Endodermal cell (in vitro differentiated cells): ENCODE results near the gene TRPM4. TPM values are rescaled to one million over a fixed set of nuclear protein-coding genes. Genes with fewer than 3 reads are reported as not detected.

ENCODE experiments used
- DNase-seq: peaks from one replicate; pipeline ENCODE4 v3.0.0-alpha.2; 2017
- H3K27ac ChIP-seq: 2 replicates; pipeline ENCODE4 v1.5.1; 2013; ENCODE audit warnings: mild to moderate bottlenecking, low read depth, low read length, moderate library complexity
- H3K27me3 ChIP-seq: 2 replicates; pipeline ENCODE4 v1.6.1; 2013; ENCODE audit warnings: mild to moderate bottlenecking, low read length, moderate library complexity; ENCODE audit not compliant: insufficient read depth, control insufficient read depth, poor library complexity, severe bottlenecking
- H3K36me3 ChIP-seq: 2 replicates; pipeline ENCODE4 v1.7.0; 2013; ENCODE audit warnings: mild to moderate bottlenecking, low read length, moderate library complexity; ENCODE audit not compliant: control insufficient read depth, insufficient read depth
- H3K4me1 ChIP-seq: one replicate; pipeline ENCODE4 v1.7.0; 2013; ENCODE audit warnings: low read length; ENCODE audit not compliant: control insufficient read depth, insufficient read depth
- H3K4me3 ChIP-seq: 2 replicates; pipeline ENCODE4 v1.5.1; 2013; ENCODE audit warnings: mild to moderate bottlenecking, low read length, moderate library complexity
- H3K9ac ChIP-seq: 2 replicates; pipeline ENCODE4 v1.6.1; 2013; ENCODE audit warnings: mild to moderate bottlenecking, low read length, moderate library complexity; ENCODE audit not compliant: poor library complexity, severe bottlenecking; ENCODE audit errors: extremely low read depth
- H3K9me3 ChIP-seq: 2 replicates; pipeline ENCODE4 v1.6.1; 2013; ENCODE audit warnings: mild to moderate bottlenecking, low read length, moderate library complexity; ENCODE audit not compliant: control insufficient read depth
- H3K27ac Mint-ChIP-seq: 2 replicates; pipeline ENCODE4 v1.8.0; 2020; ENCODE audit warnings: mixed read lengths
- H3K27me3 Mint-ChIP-seq: 2 replicates; pipeline ENCODE4 v1.8.0; 2021; ENCODE audit warnings: mild to moderate bottlenecking, mixed read lengths; ENCODE audit not compliant: insufficient read depth
- H3K36me3 Mint-ChIP-seq: 2 replicates; pipeline ENCODE4 v1.8.0; 2020; ENCODE audit warnings: low read depth, mixed read lengths
- H3K4me1 Mint-ChIP-seq: 2 replicates; pipeline ENCODE4 v1.8.0; 2020; ENCODE audit warnings: mixed read lengths
- H3K4me3 Mint-ChIP-seq: 2 replicates; pipeline ENCODE4 v1.8.0; 2020; ENCODE audit warnings: mild to moderate bottlenecking, moderate library complexity, mixed read lengths
- H3K9me3 Mint-ChIP-seq: 2 replicates; pipeline ENCODE4 v1.8.0; 2020; ENCODE audit warnings: mild to moderate bottlenecking, mixed read lengths
- CTCF ChIP-seq: fragments of 200-600 bp; sonication (generic); conservative IDR thresholded peaks from 2 replicates; pipeline ENCODE4 v1.5.0; 2021; ENCODE audit warnings: antibody characterized with exemption, mild to moderate bottlenecking
- WGBS, 2 experiments: methylation state at CpG; one replicate each; pipeline versions ENCODE4 v1.1.5 to v1.1.7; 2013; ENCODE audit warnings: missing lambda C conversion rate in 2 of 2, mixed read lengths in 1 of 2; ENCODE audit not compliant: insufficient coverage in 1 of 2, insufficient read length in 1 of 2; 5-methylcytosine and 5-hydroxymethylcytosine counted together
- total RNA-seq, 2 donors: library from RNA; stranded (reverse); fragmentation: NEBNext Ultra II Directional in 1 of 2; extraction: Animal tissue kit (Norgen Biotek cat#: 25700) in 1 of 2; gene quantifications; 2 replicates in 1 of 2; 3 replicates in 1 of 2; pipeline ENCODE4 v1.2.1, GENCODE V29; 2021

TRPM4 gene
- total RNA-seq, 2 donors from 2014 or later = 22.0 to 33.3 TPM

DNA sequence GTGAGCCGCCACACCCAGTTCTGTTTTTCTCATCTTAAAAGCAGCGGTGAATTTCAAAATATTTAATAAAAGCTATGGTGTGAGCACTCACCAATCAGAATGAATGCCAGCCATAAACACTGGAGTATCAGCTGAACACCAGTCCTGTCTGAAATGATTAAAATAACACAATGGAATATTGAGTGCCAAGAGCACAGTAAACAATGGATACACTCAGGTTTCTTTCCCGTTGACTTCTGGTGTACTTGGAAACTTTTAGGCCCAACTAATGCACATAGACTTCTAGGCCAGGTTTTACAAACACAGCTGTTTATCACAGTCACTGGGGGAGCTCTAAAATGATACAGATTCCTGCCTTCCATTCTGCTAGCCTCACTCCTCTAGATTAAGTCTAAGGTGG lies 99.1 kb downstream of the TRPM4 start:
- Mint-ChIP-seq H3K4me3 (no peak overlapping the region), H3K27me3 (peaks cover 26% of the 10 kb centered on the region), H3K9me3 (peaks cover 23% of the 10 kb centered on the region), H3K4me1 (no peaks in the 10 kb centered on the region), H3K36me3 (no peaks in the 10 kb centered on the region), H3K27ac (no peak overlapping the region)
- 90 to 92% methylated on average over 2 to 3 of the region's 3 CpGs for WGBS, 2 experiments
- Histone ChIP-seq H3K4me1 (no peaks in the 10 kb centered on the region), H3K27ac (no peak overlapping the region), H3K9me3 (peaks cover 18% of the 10 kb centered on the region), H3K4me3 (no peak overlapping the region), H3K36me3 (no peaks in the 10 kb centered on the region), H3K27me3 (no peaks in the 10 kb centered on the region), H3K9ac (no peak overlapping the region)
- TF ChIP-seq CTCF = no peak
- no peak for DNase-seq

Other genes starting within 250 kb of the TRPM4 start
- gene DHDH, start 224.1 kb upstream of the TRPM4 start, total RNA-seq = 1 to 10 TPM in 1 of 2 donors, under 1 TPM in 1; 0.44 to 2.3 TPM
- 100 to 1,000 TPM; 172 to 184 TPM for gene BAX, start 202.9 kb upstream of the TRPM4 start, total RNA-seq
- 1,000 to 10,000 TPM; 1,784 to 3,181 TPM for gene FTL, start 192.5 kb upstream of the TRPM4 start, total RNA-seq
- 10 to 100 TPM; 63.5 to 69.1 TPM for gene GYS1, start 164.5 kb upstream of the TRPM4 start, total RNA-seq
- gene RUVBL2, start 163.9 kb upstream of the TRPM4 start, total RNA-seq = 100 to 1,000 TPM; 101 to 112 TPM
- under 1 TPM in 1 of 2 donors, not detected in 1; 0.59 TPM for gene LHB, start 140.7 kb upstream of the TRPM4 start, total RNA-seq
- gene CGB3, start 133.5 kb upstream of the TRPM4 start, total RNA-seq = not detected
- under 1 TPM in 1 of 2 donors, not detected in 1; 0.57 TPM for gene CGB2, start 125.9 kb upstream of the TRPM4 start, total RNA-seq
- gene CGB1, start 120.9 kb upstream of the TRPM4 start, total RNA-seq = not detected
- under 1 TPM in 1 of 2 donors, not detected in 1; 0.44 TPM for gene CGB5, start 113.9 kb upstream of the TRPM4 start, total RNA-seq
- not detected for gene CGB8, start 108.7 kb upstream of the TRPM4 start, total RNA-seq
- gene CGB7, start 100.0 kb upstream of the TRPM4 start, total RNA-seq = 1 to 10 TPM; 1.5 to 2.9 TPM
- 1 to 10 TPM; 5.0 to 8.9 TPM for gene NTF4, start 93.0 kb upstream of the TRPM4 start, total RNA-seq
- under 1 TPM in 1 of 2 donors, not detected in 1; 0.07 TPM for gene KCNA7, start 85.1 kb upstream of the TRPM4 start, total RNA-seq
- gene SNRNP70, start 72.3 kb upstream of the TRPM4 start, total RNA-seq = 100 to 1,000 TPM; 284 to 292 TPM
- 10 to 100 TPM in 1 of 2 donors, 1 to 10 TPM in 1; 9.5 to 14.9 TPM for gene LIN7B, start 43.4 kb upstream of the TRPM4 start, total RNA-seq
- gene C19orf73, start 38.6 kb upstream of the TRPM4 start, total RNA-seq = 1 to 10 TPM; 1.9 to 2.5 TPM
- gene PPFIA3, start 38.2 kb upstream of the TRPM4 start, total RNA-seq = 10 to 100 TPM in 1 of 2 donors, 1 to 10 TPM in 1; 7.4 to 16.5 TPM
- gene HRC, start 2.4 kb upstream of the TRPM4 start, total RNA-seq = 1 to 10 TPM in 1 of 2 donors, under 1 TPM in 1; 0.57 to 3.9 TPM
- 1 to 10 TPM; 3.3 to 3.4 TPM for gene SLC6A16, start 167.4 kb downstream of the TRPM4 start, total RNA-seq
- gene CD37, start 177.6 kb downstream of the TRPM4 start, total RNA-seq = not detected
- gene TEAD2, start 204.6 kb downstream of the TRPM4 start, total RNA-seq = 100 to 1,000 TPM; 142 to 166 TPM
- 1 to 10 TPM; 1.8 to 2.1 TPM for gene DKKL1, start 206.1 kb downstream of the TRPM4 start, total RNA-seq
- gene KASH5, start 230.5 kb downstream of the TRPM4 start, total RNA-seq = under 1 TPM in 1 of 2 donors, not detected in 1; 0.13 TPM